ENCODE results near the gene SLC23A2. TPM values are rescaled to one million over a fixed set of nuclear protein-coding genes. Genes with fewer than 3 reads are reported as not detected.
"Not testable (repeated sequence)": the region's sequence is repeated elsewhere in the genome, so short reads cannot be mapped to it uniquely, and the experiment has no call there.

Gene SLC23A2
- total RNA-seq, 1 experiment from 2014 or later, result 22.3 TPM

DNA sequence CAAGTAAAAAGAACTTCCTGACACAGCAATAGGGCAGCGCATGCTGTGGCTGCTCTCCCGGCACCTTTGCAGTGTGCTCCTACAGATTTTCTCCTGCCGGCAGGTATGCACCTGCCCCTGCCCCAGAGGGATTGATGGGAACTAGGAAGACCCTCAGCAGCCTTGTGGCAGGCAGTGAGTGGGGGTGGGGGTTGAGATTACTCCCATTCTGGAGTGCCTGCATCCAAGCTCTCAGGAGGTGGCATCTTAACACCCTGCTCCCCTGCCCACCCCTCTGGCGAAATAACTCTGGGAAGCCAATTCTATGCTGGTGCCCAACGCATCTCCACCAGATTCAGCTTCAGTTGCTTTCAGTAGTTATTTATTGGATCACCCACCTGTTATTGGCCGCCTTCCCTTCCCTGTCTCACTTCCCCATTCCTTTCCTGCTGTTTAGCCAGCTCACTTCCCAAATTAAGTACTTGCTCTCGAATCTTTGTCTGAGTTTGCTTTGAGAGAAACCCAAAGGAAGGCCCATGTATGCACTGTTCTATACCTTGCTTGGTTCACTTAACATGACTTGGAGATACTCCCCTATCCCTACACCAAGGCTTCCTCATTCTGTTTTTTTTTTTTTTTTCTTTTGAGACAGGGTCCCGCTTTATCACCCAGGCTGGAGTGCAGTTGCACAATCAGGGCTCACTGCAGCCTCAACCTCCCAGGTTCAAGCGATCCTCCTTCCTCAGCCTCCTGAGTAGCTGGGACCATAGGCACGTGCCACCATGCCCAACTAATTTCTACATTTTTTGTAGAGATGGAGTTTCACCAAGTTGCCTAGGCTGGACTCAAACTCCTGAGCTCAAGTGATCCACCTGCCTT, 29.3 kb upstream of the SLC23A2 start:
- no TSS peak for BruUV-seq (replicated peaks)
- Histone ChIP-seq H2AFZ (no peak overlapping the region), H3K36me3 (ENCODE audit: low read depth) (no peaks in the 10 kb centered on the region), H3K9me2 (ENCODE audit: insufficient read depth) (no peaks in the 10 kb centered on the region), H3F3A (ENCODE audit: insufficient read depth, low read depth) (peaks cover 35% of the 10 kb centered on the region; the same call in 1 of the 2 replicates), H3K79me2 (ENCODE audit: low read depth) (no peaks in the 10 kb centered on the region), H3K9me3 (ENCODE audit: insufficient read depth, low read depth) (no peaks in the 10 kb centered on the region), H3K27me3 (ENCODE audit: insufficient read depth, low read depth) (no peaks in the 10 kb centered on the region), H3K27ac (peak overlapping the region; percentile 87), H3K4me2 (no peak overlapping the region; the same call in 1 of the 2 replicates), H3K4me1 (replicated peaks; ENCODE audit: insufficient read depth) (peaks cover 53% of the 10 kb centered on the region), H3K4me3 (no peak overlapping the region), H4K20me1 (ENCODE audit: insufficient read depth) (no peaks in the 10 kb centered on the region)
- intact Hi-C loops (cut with micrococcal nuclease; ENCODE audit: unreplicated experiment), result no loop called here
- DNase-seq, result no peak
- ChIA-PET CTCF (interaction anchor here (0.7 kb wide), 1 partner anchor 889 kb away, joined by 3 read pairs; no protein-coding TSS in a partner anchor), POLR2A (ENCODE audit: unreplicated experiment) (interaction anchor here (0.6 kb wide), 1 partner anchor 88 kb away, joined by 23 read pairs; no protein-coding TSS in a partner anchor)
- TF ChIP-seq EZH2 (IDR thresholded peaks at IDR 0.05; ENCODE audit: low read depth), result no peak
- TF ChIP-seq, protein P1, sequence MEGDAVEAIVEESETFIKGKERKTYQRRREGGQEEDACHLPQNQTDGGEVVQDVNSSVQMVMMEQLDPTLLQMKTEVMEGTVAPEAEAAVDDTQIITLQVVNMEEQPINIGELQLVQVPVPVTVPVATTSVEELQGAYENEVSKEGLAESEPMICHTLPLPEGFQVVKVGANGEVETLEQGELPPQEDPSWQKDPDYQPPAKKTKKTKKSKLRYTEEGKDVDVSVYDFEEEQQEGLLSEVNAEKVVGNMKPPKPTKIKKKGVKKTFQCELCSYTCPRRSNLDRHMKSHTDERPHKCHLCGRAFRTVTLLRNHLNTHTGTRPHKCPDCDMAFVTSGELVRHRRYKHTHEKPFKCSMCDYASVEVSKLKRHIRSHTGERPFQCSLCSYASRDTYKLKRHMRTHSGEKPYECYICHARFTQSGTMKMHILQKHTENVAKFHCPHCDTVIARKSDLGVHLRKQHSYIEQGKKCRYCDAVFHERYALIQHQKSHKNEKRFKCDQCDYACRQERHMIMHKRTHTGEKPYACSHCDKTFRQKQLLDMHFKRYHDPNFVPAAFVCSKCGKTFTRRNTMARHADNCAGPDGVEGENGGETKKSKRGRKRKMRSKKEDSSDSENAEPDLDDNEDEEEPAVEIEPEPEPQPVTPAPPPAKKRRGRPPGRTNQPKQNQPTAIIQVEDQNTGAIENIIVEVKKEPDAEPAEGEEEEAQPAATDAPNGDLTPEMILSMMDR (conservative IDR thresholded peaks at IDR 0.05), result no peak

DNA sequence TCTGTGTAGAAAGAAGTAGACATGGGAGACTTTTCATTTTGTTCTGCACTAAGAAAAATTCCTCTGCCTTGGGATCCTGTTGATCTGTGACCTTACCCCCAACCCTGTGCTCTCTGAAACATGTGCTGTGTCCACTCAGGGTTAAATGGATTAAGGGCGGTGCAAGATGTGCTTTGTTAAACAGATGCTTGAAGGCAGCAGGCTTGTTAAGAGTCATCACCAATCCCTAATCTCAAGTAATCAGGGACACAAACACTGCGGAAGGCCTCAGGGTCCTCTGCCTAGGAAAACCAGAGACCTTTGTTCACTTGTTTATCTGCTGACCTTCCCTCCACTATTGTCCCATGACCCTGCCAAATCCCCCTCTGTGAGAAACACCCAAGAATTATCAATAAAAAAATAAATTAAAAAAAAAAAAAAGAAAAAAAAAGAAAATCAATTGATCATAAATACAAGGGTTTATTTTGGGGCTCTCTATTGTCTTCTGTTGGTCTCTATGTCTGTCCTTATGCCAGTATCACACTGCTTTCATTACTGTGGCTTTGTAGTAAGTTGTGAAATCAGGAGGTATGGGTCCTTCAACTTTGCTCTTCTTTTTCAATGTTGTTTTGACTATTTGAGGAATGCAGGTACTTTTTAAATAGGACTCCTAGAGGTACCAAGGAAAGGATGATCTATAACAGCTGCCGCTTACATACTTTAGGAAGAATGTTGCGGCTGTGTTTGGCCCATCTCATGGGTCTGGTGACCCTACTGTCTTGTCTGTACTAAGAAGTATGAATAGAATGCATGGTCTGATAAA, 27.1 kb upstream of the SLC23A2 start:
- POLR2A ChIA-PET (ENCODE audit: unreplicated experiment); BruUV-seq (replicated peaks): not testable (repeated sequence)

DNA sequence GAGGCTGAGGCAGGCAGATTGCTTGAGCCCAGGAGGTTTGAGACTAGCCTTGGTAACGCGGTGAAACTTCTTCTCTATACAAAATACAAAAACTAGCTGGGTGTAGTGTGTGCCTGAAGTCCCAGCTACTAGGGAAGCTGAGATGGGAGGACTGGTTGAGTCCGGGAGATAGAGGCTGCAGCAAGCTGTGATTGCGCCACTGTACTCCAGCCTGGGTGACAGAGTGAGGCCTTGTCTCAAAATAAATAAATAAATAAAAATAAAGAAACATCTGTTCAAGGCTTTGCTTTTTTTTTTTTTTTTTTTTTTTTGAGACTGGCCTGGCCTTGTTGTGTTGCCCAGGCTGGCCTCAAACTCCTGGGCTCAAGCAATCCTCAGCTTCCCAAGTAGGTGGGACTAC, 23.7 kb upstream of the SLC23A2 start:
- Histone ChIP-seq H3K79me2 (ENCODE audit: low read depth) (no peaks in the 10 kb centered on the region), H3K36me3 (ENCODE audit: low read depth) (no peaks in the 10 kb centered on the region), H3K9me2 (ENCODE audit: insufficient read depth) (no peaks in the 10 kb centered on the region; the same call in 1 of the 2 replicates), H3F3A (ENCODE audit: insufficient read depth, low read depth) (peaks cover 7% of the 10 kb centered on the region; the same call in 1 of the 2 replicates), H3K4me2 (no peak overlapping the region), H2AFZ (no peak overlapping the region), H3K4me1 (replicated peaks; ENCODE audit: insufficient read depth) (peaks cover 15% of the 10 kb centered on the region), H3K4me3 (no peak overlapping the region), H3K27ac (no peak overlapping the region), H3K9me3 (ENCODE audit: insufficient read depth, low read depth) (no peaks in the 10 kb centered on the region), H4K20me1 (ENCODE audit: insufficient read depth) (no peaks in the 10 kb centered on the region), H3K27me3 (ENCODE audit: insufficient read depth, low read depth) (no peaks in the 10 kb centered on the region)
- BruUV-seq (replicated peaks), result no TSS peak
- no peak for DNase-seq
- ChIA-PET POLR2A (ENCODE audit: unreplicated experiment) (interaction anchor here (0.6 kb wide), 1 partner anchor 90 kb away, joined by 4 read pairs; no protein-coding TSS in a partner anchor), CTCF (no interaction called here)
- TF ChIP-seq EZH2 (IDR thresholded peaks at IDR 0.05; ENCODE audit: low read depth), result no peak
- TF ChIP-seq, protein P1 (conservative IDR thresholded peaks at IDR 0.05), result no peak
- intact Hi-C loops (cut with micrococcal nuclease; ENCODE audit: unreplicated experiment), result no loop called here

More for the DNA sequence above, 27.1 kb upstream of the SLC23A2 start:
- H3K36me3 ChIP-seq (ENCODE audit: low read depth); H3K9me3 ChIP-seq (ENCODE audit: insufficient read depth, low read depth); H4K20me1 ChIP-seq (ENCODE audit: insufficient read depth); H3K79me2 ChIP-seq (ENCODE audit: low read depth); H3K4me3 ChIP-seq; H2AFZ ChIP-seq; intact Hi-C loops (cut with micrococcal nuclease; ENCODE audit: unreplicated experiment); CTCF ChIA-PET; H3K9me2 ChIP-seq (ENCODE audit: insufficient read depth); H3K27me3 ChIP-seq (ENCODE audit: insufficient read depth, low read depth): not testable (repeated sequence)
- DNase-seq, result peak in 1 of 2 experiments; percentile 63
- Histone ChIP-seq H3K4me2 (peak overlapping the region; percentile 1; the same call in 1 of the 2 replicates), H3K4me1 (replicated peaks; ENCODE audit: insufficient read depth) (peaks cover 43% of the 10 kb centered on the region), H3F3A (ENCODE audit: insufficient read depth, low read depth) (peaks cover 23% of the 10 kb centered on the region; the same call in 1 of the 2 replicates), H3K27ac (peak overlapping the region; percentile 31; the same call in 1 of the 2 replicates)

Data from PC-9 (cell line).